ENCODE data around the gene DNAI7. TPM values are rescaled to one million over a fixed set of nuclear protein-coding genes. Genes with fewer than 3 reads are reported as not detected.

The DNAI7 gene
- total RNA-seq, 4 donors from 2014 or later, result not detected

- Histone ChIP-seq H3K4me1 (peaks cover 18 to 27% of the 10 kb centered on the region in 2 donors), H3K9me3 (no peaks in the 10 kb centered on the region)
- no peak for ATAC-seq
These were observed 2.6 kb upstream of the DNAI7 start for GRCh38 chr12:25197608-25198007.

DNA sequence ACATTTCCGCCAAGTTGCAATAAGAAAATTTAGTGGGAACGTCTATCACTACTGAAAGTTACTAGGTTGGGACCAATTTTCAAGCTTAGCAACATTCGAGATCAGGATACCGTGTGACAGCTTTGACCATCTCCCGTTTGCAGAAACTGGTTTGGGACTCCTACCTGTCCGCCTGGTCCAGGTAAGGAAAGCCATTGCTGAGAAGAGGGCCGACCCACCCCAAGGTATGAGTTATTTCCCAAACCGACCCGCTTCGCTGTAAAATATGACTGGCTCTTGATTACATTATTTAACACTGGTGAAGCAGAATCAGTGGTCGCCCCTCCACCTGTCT, 271 bp downstream of the DNAI7 start:
- H3K4me1 ChIP-seq, result peaks cover 18 to 27% of the 10 kb centered on the region in 2 donors
- in situ Hi-C loops (cut with MboI; ENCODE audit: low sequenced_read_pairs in 4 of 4) (loop anchor here in 1 of 4 donors (10.0 kb wide), 1 partner anchor 50 kb away; no protein-coding TSS in a partner anchor), intact Hi-C loops (cut with DNase I; ENCODE audit: low total_unique reads) (loop anchor here (2.0 to 10.0 kb wide), 2 partner anchors 56 to 1830 kb away; partner anchors contain the start of genes KRAS and MED21)
- H3K36me3 ChIP-seq, result no peaks in the 10 kb centered on the region
- H3K4me3 ChIP-seq, result peak overlapping the region; percentile 74 to 97 (median 78)
- DNase-seq (no peak), ATAC-seq (peak in 1 of 2 donors; percentile 8)
- H3K27me3 ChIP-seq, result no peaks in the 10 kb centered on the region
- TF ChIP-seq POLR2A (IDR thresholded peaks at IDR 0.05) (no peak), CTCF (IDR thresholded peaks at IDR 0.05 in 4 of 5, conservative IDR thresholded peaks at IDR 0.05 in 1 of 5) (no peak)
- peak overlapping the region; percentile 90 to 97 (median 92) for H3K27ac ChIP-seq
- no peaks in the 10 kb centered on the region for H3K9me3 ChIP-seq

More at GRCh38 chr12:25197608-25198007, 2.6 kb upstream of the DNAI7 start:
- Histone ChIP-seq H3K27ac (no peak overlapping the region), H3K36me3 (no peaks in the 10 kb centered on the region), H3K4me3 (no peak overlapping the region), H3K27me3 (no peaks in the 10 kb centered on the region)
- in situ Hi-C loops (cut with MboI; ENCODE audit: low sequenced_read_pairs in 4 of 4) (loop anchor here in 1 of 4 donors (10.0 kb wide), 1 partner anchor 47 kb away; no protein-coding TSS in a partner anchor), intact Hi-C loops (cut with DNase I; ENCODE audit: low total_unique reads) (loop anchor here (10.0 kb wide), 1 partner anchor 1827 kb away; the partner anchor contains the start of gene MED21)
- DNase-seq, result no peak
- TF ChIP-seq POLR2A (IDR thresholded peaks at IDR 0.05), result no peak
- TF ChIP-seq CTCF (IDR thresholded peaks at IDR 0.05 in 4 of 5, conservative IDR thresholded peaks at IDR 0.05 in 1 of 5), result no peak

GRCh38 chr12:25194214-25194613, 746 bp downstream of the DNAI7 start:
- Histone ChIP-seq H3K4me3 (peak overlapping the region in 3 of 4 donors; percentile 74 to 97 (median 79)), H3K9me3 (no peaks in the 10 kb centered on the region), H3K4me1 (peaks cover 18 to 27% of the 10 kb centered on the region in 2 donors), H3K36me3 (no peaks in the 10 kb centered on the region), H3K27ac (peak overlapping the region in 1 of 4 donors; percentile 90), H3K27me3 (no peaks in the 10 kb centered on the region)
- no peak for DNase-seq
- no peak for TF ChIP-seq CTCF (IDR thresholded peaks at IDR 0.05 in 4 of 5, conservative IDR thresholded peaks at IDR 0.05 in 1 of 5)
- TF ChIP-seq POLR2A (IDR thresholded peaks at IDR 0.05), result no peak
- intact Hi-C loops (cut with DNase I; ENCODE audit: low total_unique reads), result loop anchor here (2.0 to 10.0 kb wide), 2 partner anchors 57 to 1831 kb away; partner anchors contain the start of genes KRAS and MED21
- no peak for ATAC-seq
- in situ Hi-C loops (cut with MboI; ENCODE audit: low sequenced_read_pairs in 4 of 4), result loop anchor here in 1 of 4 donors (10.0 kb wide), 1 partner anchor 51 kb away; no protein-coding TSS in a partner anchor

DNA sequence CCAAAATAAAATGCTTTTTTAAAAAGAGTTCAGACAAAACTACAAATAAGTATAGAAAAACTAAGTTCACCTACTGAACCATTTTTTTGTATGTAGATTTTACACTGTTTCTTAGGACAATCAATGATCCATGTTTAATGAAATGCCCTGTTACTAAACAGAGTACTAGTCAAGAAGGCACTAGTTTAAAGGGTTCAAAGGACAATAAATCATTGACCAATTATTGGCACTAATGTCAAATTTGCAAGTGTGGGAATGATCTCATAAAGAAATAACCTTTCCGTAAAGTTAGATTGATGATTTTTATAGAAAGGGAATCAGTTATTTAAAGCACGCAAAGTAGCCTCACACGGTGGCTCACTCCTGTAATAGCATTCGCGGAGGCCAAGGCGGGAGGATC, 4.2 kb downstream of the DNAI7 start:
- TF ChIP-seq CTCF (IDR thresholded peaks at IDR 0.05 in 4 of 5, conservative IDR thresholded peaks at IDR 0.05 in 1 of 5) (no peak), POLR2A (IDR thresholded peaks at IDR 0.05) (no peak)
- Histone ChIP-seq H3K4me3 (no peak overlapping the region), H3K27ac (no peak overlapping the region), H3K4me1 (peaks cover 3 to 9% of the 10 kb centered on the region in 2 donors), H3K27me3 (no peaks in the 10 kb centered on the region), H3K9me3 (no peaks in the 10 kb centered on the region), H3K36me3 (no peaks in the 10 kb centered on the region)
- no peak for ATAC-seq
- intact Hi-C loops (cut with DNase I; ENCODE audit: low total_unique reads), result loop anchor here (10.0 kb wide), 1 partner anchor 1834 kb away; the partner anchor contains the start of gene MED21
- in situ Hi-C loops (cut with MboI; ENCODE audit: low sequenced_read_pairs in 4 of 4), result loop anchor here in 1 of 4 donors (10.0 kb wide), 1 partner anchor 54 kb away; no protein-coding TSS in a partner anchor
- DNase-seq, result no peak
